ENCODE results near the gene NDUFAF8.

NDUFAF8 gene

GRCh38 chr17:81231121-81231645 lies 7.9 kb upstream of the NDUFAF8 start:
- Histone ChIP-seq H3K27me3 (no peaks in the 10 kb centered on the region), H3K4me1 (no peaks in the 10 kb centered on the region), H3K27ac (no peak overlapping the region), H3K36me3 (peaks cover 70% of the 10 kb centered on the region), H4K20me1 (peaks cover 43% of the 10 kb centered on the region), H3K4me3 (no peak overlapping the region), H3K9ac (no peak overlapping the region), H3K9me3 (peaks cover 4% of the 10 kb centered on the region; the same call in 1 of the 2 replicates), H3K4me2 (no peak overlapping the region)
- TF ChIP-seq Cebpa-rat (IDR thresholded peaks at IDR 0.05), result no peak

- H3K27me3 ChIP-seq, result no peaks in the 10 kb centered on the region
- H3K4me3 ChIP-seq, result no peak overlapping the region
- H3K9me3 ChIP-seq, result peaks cover 4% of the 10 kb centered on the region; the same call in 1 of the 2 replicates
- no peak overlapping the region for H3K9ac ChIP-seq
- no peak overlapping the region for H3K27ac ChIP-seq
- no peak for TF ChIP-seq Cebpa-rat (IDR thresholded peaks at IDR 0.05)
- peaks cover 5% of the 10 kb centered on the region; the same call in 1 of the 2 replicates for H3K4me1 ChIP-seq
- H4K20me1 ChIP-seq, result peaks cover 51% of the 10 kb centered on the region
- H3K4me2 ChIP-seq, result no peak overlapping the region
- peaks cover 78% of the 10 kb centered on the region for H3K36me3 ChIP-seq
Observed at GRCh38 chr17:81231766-81232581, 7.1 kb upstream of the NDUFAF8 start.

GRCh38 chr17:81232616-81233241 lies 6.4 kb upstream of the NDUFAF8 start:
- no peak overlapping the region for H3K9ac ChIP-seq
- peaks cover 12% of the 10 kb centered on the region for H3K4me1 ChIP-seq
- peaks cover 80% of the 10 kb centered on the region for H3K36me3 ChIP-seq
- H3K9me3 ChIP-seq, result no peaks in the 10 kb centered on the region
- H4K20me1 ChIP-seq, result peaks cover 59% of the 10 kb centered on the region
- H3K27ac ChIP-seq, result no peak overlapping the region
- TF ChIP-seq Cebpa-rat (IDR thresholded peaks at IDR 0.05), result no peak
- H3K4me3 ChIP-seq, result no peak overlapping the region
- no peaks in the 10 kb centered on the region for H3K27me3 ChIP-seq
- no peak overlapping the region for H3K4me2 ChIP-seq

- no peak overlapping the region for H3K4me3 ChIP-seq
- H3K4me2 ChIP-seq, result no peak overlapping the region
- H3K36me3 ChIP-seq, result peaks cover 76% of the 10 kb centered on the region
- H3K9ac ChIP-seq, result no peak overlapping the region
- no peaks in the 10 kb centered on the region for H3K27me3 ChIP-seq
- H3K9me3 ChIP-seq, result no peaks in the 10 kb centered on the region
- TF ChIP-seq Cebpa-rat (IDR thresholded peaks at IDR 0.05), result no peak
- no peak overlapping the region for H3K27ac ChIP-seq
- H3K4me1 ChIP-seq, result peaks cover 18% of the 10 kb centered on the region
- peaks cover 64% of the 10 kb centered on the region for H4K20me1 ChIP-seq
Observed at GRCh38 chr17:81233316-81233715, 5.8 kb upstream of the NDUFAF8 start.

GRCh38 chr17:81233811-81234505 lies 5.2 kb upstream of the NDUFAF8 start:
- H3K9ac ChIP-seq, result no peak overlapping the region
- H3K9me3 ChIP-seq, result no peaks in the 10 kb centered on the region
- H3K4me3 ChIP-seq, result no peak overlapping the region
- H3K27ac ChIP-seq, result no peak overlapping the region
- no peak overlapping the region for H3K4me2 ChIP-seq
- no peak for TF ChIP-seq Cebpa-rat (IDR thresholded peaks at IDR 0.05)
- peaks cover 68% of the 10 kb centered on the region for H4K20me1 ChIP-seq
- H3K27me3 ChIP-seq, result no peaks in the 10 kb centered on the region
- H3K36me3 ChIP-seq, result peaks cover 70% of the 10 kb centered on the region
- H3K4me1 ChIP-seq, result peaks cover 19% of the 10 kb centered on the region

GRCh38 chr17:81234506-81234855 lies 4.6 kb upstream of the NDUFAF8 start:
- no peak for TF ChIP-seq Cebpa-rat (IDR thresholded peaks at IDR 0.05)
- no peak overlapping the region for H3K27ac ChIP-seq
- H3K4me2 ChIP-seq, result no peak overlapping the region
- H3K9ac ChIP-seq, result no peak overlapping the region
- H3K9me3 ChIP-seq, result no peaks in the 10 kb centered on the region
- peaks cover 67% of the 10 kb centered on the region for H3K36me3 ChIP-seq
- H4K20me1 ChIP-seq, result peaks cover 68% of the 10 kb centered on the region
- peaks cover 19% of the 10 kb centered on the region for H3K4me1 ChIP-seq
- no peaks in the 10 kb centered on the region for H3K27me3 ChIP-seq
- H3K4me3 ChIP-seq, result no peak overlapping the region

GRCh38 chr17:81234940-81235821 lies 3.9 kb upstream of the NDUFAF8 start:
- Histone ChIP-seq H3K36me3 (peaks cover 60% of the 10 kb centered on the region), H3K4me2 (no peak overlapping the region), H4K20me1 (peaks cover 72% of the 10 kb centered on the region), H3K4me3 (no peak overlapping the region), H3K9me3 (no peaks in the 10 kb centered on the region), H3K27me3 (no peaks in the 10 kb centered on the region), H3K27ac (no peak overlapping the region), H3K9ac (no peak overlapping the region), H3K4me1 (peaks cover 23% of the 10 kb centered on the region)
- no peak for TF ChIP-seq Cebpa-rat (IDR thresholded peaks at IDR 0.05)

GRCh38 chr17:81235822-81236740 lies 3.0 kb upstream of the NDUFAF8 start:
- H3K4me1 ChIP-seq, result peaks cover 32% of the 10 kb centered on the region
- H3K27ac ChIP-seq, result no peak overlapping the region
- H3K9ac ChIP-seq, result no peak overlapping the region
- H3K27me3 ChIP-seq, result no peaks in the 10 kb centered on the region
- H3K4me3 ChIP-seq, result no peak overlapping the region
- no peak overlapping the region for H3K4me2 ChIP-seq
- TF ChIP-seq Cebpa-rat (IDR thresholded peaks at IDR 0.05), result no peak
- H4K20me1 ChIP-seq, result peaks cover 81% of the 10 kb centered on the region
- H3K9me3 ChIP-seq, result no peaks in the 10 kb centered on the region
- peaks cover 57% of the 10 kb centered on the region for H3K36me3 ChIP-seq

All from BLaER1 (cell line).